Activated CD8-positive, alpha-beta T cell treated with anti-CD3 and anti-CD28 coated beads for 36 hours (primary cell): ENCODE results near the gene ZNF692. TPM values are rescaled to one million over a fixed set of nuclear protein-coding genes. Genes with fewer than 3 reads are reported as not detected.
"Not testable (repeated sequence)": the region's sequence is repeated elsewhere in the genome, so short reads cannot be mapped to it uniquely, and the experiment has no call there.

Source experiments
- ATAC-seq: fragments of 200-7000 bp; cut with Tn5 transposase; one replicate; pipeline ENCODE4 v1.10.0; 2021; ENCODE audit warnings: mild to moderate bottlenecking, moderate library complexity
- CTCF ChIA-PET: fragments of 350-600 bp; sonication (Branson Sonifier 250); formaldehyde crosslinking; loops from one replicate; lab custom pipeline; 2021; ENCODE audit warnings: antibody characterized with exemption; lab: Charles Lee
- POLR2A ChIA-PET: fragments of 350-600 bp; sonication (Branson Sonifier 250); formaldehyde crosslinking; loops from one replicate; lab custom pipeline; 2021; ENCODE audit warnings: antibody characterized with exemption; lab: Charles Lee
- DNase-seq: peaks from one replicate; pipeline ENCODE4 v3.0.0-alpha.2; 2020
- H3K27ac Mint-ChIP-seq: one replicate; pipeline ENCODE4 v1.8.0; 2021; ENCODE audit warnings: mild to moderate bottlenecking, mixed read lengths
- H3K27me3 Mint-ChIP-seq: one replicate; pipeline ENCODE4 v1.8.0; 2021; ENCODE audit warnings: mixed read lengths
- H3K36me3 Mint-ChIP-seq: one replicate; pipeline ENCODE4 v1.8.0; 2021; ENCODE audit warnings: low read depth, mixed read lengths
- H3K4me1 Mint-ChIP-seq: one replicate; pipeline ENCODE4 v1.8.0; 2021; ENCODE audit warnings: low read depth, mixed read lengths
- H3K4me3 Mint-ChIP-seq: one replicate; pipeline ENCODE4 v1.8.0; 2021; ENCODE audit warnings: mild to moderate bottlenecking, moderate library complexity, mixed read lengths
- H3K9me3 Mint-ChIP-seq: one replicate; pipeline ENCODE4 v1.8.0; 2021; ENCODE audit warnings: mixed read lengths
- CTCF ChIP-seq: fragments of 200-600 bp; IDR thresholded peaks from one replicate; pipeline ENCODE4 v1.8.0; 2022; ENCODE audit warnings: antibody characterized with exemption, mild to moderate bottlenecking
- intact Hi-C: fragments of 100-400 bp; cut with micrococcal nuclease; formaldehyde crosslinking; loops from one replicate; pipeline ENCODE4 v1.10.0; 2022
- microRNA-seq: library from miRNA; unstranded; fragments of <30 nt; microRNA quantifications from one replicate; pipeline ENCODE4 v1.2.0, GENCODE V29; 2022; ENCODE audit warnings: borderline microRNAs expressed, borderline replicate concordance
- total RNA-seq, 2 experiments: library from RNA; stranded (reverse); gene quantifications; one replicate each; pipeline ENCODE4 v1.2.3, GENCODE V29; 2021

Gene ZNF692
- total RNA-seq, 2 experiments from 2014 or later, result 80.8 to 85.6 TPM

- CTCF ChIA-PET, result interaction anchor here (0.9 to 7.5 kb wide), 16 partner anchors 8 to 562 kb away, joined by 3 to 89 read pairs (median 5); no protein-coding TSS in a partner anchor
- Mint-ChIP-seq H3K4me3 (no peak overlapping the region), H3K27me3 (peaks cover 14% of the 10 kb centered on the region), H3K4me1 (peaks cover 11% of the 10 kb centered on the region), H3K36me3 (no peaks in the 10 kb centered on the region), H3K27ac (no peak overlapping the region), H3K9me3 (no peaks in the 10 kb centered on the region)
- intact Hi-C loops, result loop anchor here (2.0 kb wide), 2 partner anchors 183 to 401 kb away; no protein-coding TSS in a partner anchor
- ATAC-seq (no peak), DNase-seq (no peak)
- POLR2A ChIA-PET, result no interaction called here
- no peak for TF ChIP-seq CTCF
These were observed 53.0 kb downstream of the ZNF692 start for GRCh38 chr1:248805876-248806275.

GRCh38 chr1:248804771-248805681 is 53.9 kb downstream of the ZNF692 start:
- no peaks in the 10 kb centered on the region for H3K9me3 Mint-ChIP-seq
- no peak for DNase-seq
- ChIA-PET CTCF (interaction anchor here (1.0 to 7.5 kb wide), 9 partner anchors 10 to 562 kb away, joined by 3 to 89 read pairs (median 6); partner anchors contain the start of gene SH3BP5L), POLR2A (no interaction called here)
- intact Hi-C loops, result loop anchor here (2.0 kb wide), 1 partner anchor 182 kb away; no protein-coding TSS in a partner anchor
- H3K27ac Mint-ChIP-seq, result no peak overlapping the region
- peaks cover 11% of the 10 kb centered on the region for H3K4me1 Mint-ChIP-seq
- no peak overlapping the region for H3K4me3 Mint-ChIP-seq
- peaks cover 15% of the 10 kb centered on the region for H3K27me3 Mint-ChIP-seq
- no peak for TF ChIP-seq CTCF
- ATAC-seq, result no peak
- no peaks in the 10 kb centered on the region for H3K36me3 Mint-ChIP-seq

DNA sequence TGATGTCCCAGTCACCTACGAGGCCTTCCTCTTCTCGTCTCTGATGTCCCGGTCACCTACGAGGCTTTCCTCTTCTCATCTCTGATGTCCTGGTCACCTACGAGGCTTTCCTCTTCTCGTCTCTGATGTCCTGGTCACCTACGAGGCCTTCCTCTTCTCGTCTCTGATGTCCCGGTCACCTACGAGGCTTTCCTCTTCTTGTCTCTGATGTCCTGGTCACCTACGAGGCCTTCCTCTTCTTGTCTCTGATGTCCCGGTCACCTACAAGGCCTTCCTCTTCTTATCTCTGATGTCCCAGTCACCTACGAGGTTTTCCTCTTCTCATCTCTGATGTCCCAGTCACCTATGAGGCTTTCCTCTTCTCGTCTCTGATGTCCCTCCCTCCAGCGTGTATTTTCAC is 55.4 kb downstream of the ZNF692 start:
- POLR2A ChIA-PET, H3K9me3 Mint-ChIP-seq, H3K36me3 Mint-ChIP-seq, H3K27ac Mint-ChIP-seq, ATAC-seq, H3K4me3 Mint-ChIP-seq, DNase-seq, intact Hi-C loops: not testable (repeated sequence)
- peaks cover 20% of the 10 kb centered on the region for H3K27me3 Mint-ChIP-seq
- peaks cover 11% of the 10 kb centered on the region for H3K4me1 Mint-ChIP-seq
- CTCF ChIA-PET, result interaction anchor here (1.2 to 7.5 kb wide), 2 partner anchors 23 to 183 kb away, joined by 3 to 89 read pairs; partner anchors contain the start of gene SH3BP5L

DNA sequence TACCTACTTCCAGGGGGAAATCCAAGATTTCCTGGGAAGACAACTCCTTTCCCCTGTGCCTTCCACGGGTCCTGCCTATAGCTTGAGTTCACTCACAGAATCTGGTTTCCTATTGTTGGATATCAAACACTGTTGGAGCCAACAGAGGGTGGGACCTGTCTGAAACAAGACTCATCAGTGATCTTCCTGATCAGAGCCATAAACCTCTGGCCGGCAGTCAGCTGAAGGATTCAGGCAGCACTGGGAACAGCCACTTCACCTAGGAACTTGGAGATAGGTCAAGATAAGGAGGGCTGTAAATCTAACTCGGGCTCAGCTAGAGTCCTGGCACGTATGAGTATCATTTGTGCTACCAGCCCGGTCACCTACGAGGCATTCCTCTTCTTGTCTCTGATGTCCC is 56.4 kb downstream of the ZNF692 start:
- ChIA-PET CTCF (no interaction called here), POLR2A (no interaction called here)
- DNase-seq (no peak), ATAC-seq (no peak)
- no peak overlapping the region for H3K4me3 Mint-ChIP-seq
- H3K4me1 Mint-ChIP-seq, result peaks cover 11% of the 10 kb centered on the region
- no peaks in the 10 kb centered on the region for H3K36me3 Mint-ChIP-seq
- H3K9me3 Mint-ChIP-seq, result no peaks in the 10 kb centered on the region
- no peak overlapping the region for H3K27ac Mint-ChIP-seq
- TF ChIP-seq CTCF, result no peak
- intact Hi-C loops, result no loop called here
- H3K27me3 Mint-ChIP-seq, result peaks cover 20% of the 10 kb centered on the region

DNA sequence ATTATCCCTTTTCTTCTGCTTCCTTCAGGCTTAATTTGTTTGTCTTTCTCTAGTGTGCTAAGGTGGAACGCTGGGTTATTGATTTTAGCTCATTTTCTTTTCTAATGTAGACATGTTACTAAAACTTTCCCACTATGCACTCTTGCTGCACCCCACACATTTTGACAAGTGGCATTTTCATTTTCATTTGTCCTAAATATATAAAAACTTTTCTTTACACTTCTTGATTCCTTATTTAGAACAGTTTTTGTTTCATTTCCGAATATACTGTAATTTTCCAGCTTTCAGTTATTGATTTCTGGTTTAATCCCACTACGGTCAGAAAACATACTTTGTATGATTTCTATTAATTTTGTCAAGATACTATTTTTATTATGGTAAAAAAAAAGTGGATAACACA is 58.4 kb downstream of the ZNF692 start:
- Mint-ChIP-seq H3K27me3 (peaks cover 25% of the 10 kb centered on the region), H3K9me3 (peaks cover 2% of the 10 kb centered on the region), H3K36me3 (no peaks in the 10 kb centered on the region), H3K4me1 (peaks cover 11% of the 10 kb centered on the region), H3K27ac (no peak overlapping the region), H3K4me3 (no peak overlapping the region)
- TF ChIP-seq CTCF, result no peak
- POLR2A ChIA-PET, result no interaction called here
- DNase-seq (no peak), ATAC-seq (no peak)
- CTCF ChIA-PET, result interaction anchor here (0.9 kb wide), 1 partner anchor 179 kb away, joined by 4 read pairs; no protein-coding TSS in a partner anchor
- intact Hi-C loops, result no loop called here

Small RNA genes within 50 kb of the gene (microRNA-seq; reads per million reads assigned to microRNA genes)
- not detected for gene MIR3124

Other genes with a start within 250 kb of the ZNF692 start
- gene OR2T11, start 224.0 kb downstream of the ZNF692 start, total RNA-seq, result not detected
- gene OR2T35, start 213.8 kb downstream of the ZNF692 start, total RNA-seq, result not detected
- not detected for gene OR2T27, start 203.6 kb downstream of the ZNF692 start, total RNA-seq
- gene OR14I1, start 156.3 kb downstream of the ZNF692 start, total RNA-seq, result not detected
- not detected for gene LYPD8, start 103.3 kb downstream of the ZNF692 start, total RNA-seq
- 10 to 100 TPM; 16.2 to 18.3 TPM for gene SH3BP5L, start 33.2 kb downstream of the ZNF692 start, total RNA-seq
- 10 to 100 TPM; 43.8 to 45.1 TPM for gene ZNF672, start 20.9 kb downstream of the ZNF692 start, total RNA-seq
- 1 to 10 TPM; 3.2 to 3.4 TPM for gene PGBD2, start 47.1 kb upstream of the ZNF692 start, total RNA-seq